ENCODE results near the gene CDH18.

Gene CDH18

DNA sequence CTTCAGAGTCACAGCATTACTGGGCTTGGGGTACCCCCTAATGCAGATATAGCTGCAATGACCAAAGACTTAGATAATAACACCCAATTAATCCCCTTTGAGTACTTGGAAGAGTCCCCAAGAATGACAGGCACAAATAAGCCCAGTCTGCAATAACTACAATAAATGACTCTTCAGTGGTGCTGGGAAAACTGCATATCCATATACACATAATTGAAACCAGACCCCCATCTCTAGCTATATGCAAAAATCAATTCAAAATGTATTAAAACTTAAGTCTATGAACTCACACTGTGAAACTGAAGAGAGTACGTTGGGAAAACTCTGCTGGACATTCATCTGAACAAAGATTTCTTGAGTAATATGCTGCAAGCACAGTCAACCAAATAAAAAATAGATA lies 422.5 kb downstream of the CDH18 start:
- no peak for DNase-seq

DNA sequence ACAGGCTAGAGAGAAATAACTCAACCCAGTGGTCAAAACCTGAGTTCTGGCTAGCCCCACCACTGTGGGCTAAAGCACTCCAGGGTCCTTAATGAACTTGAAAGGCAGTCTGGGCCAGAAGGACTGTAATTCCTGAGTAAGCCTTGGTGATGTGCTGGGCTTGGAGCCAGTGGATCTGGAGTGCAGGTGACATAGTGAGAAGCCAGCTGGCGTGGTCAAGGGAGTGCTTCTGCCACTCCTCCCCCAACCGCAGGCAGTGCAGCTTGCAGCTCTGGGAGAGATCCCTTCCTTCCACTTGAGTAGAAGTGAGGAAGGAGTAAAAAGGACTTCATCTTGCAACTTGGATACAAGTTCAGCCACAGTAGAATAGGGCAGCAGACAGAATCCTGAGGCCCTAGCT lies 424.0 kb downstream of the CDH18 start:
- no peak for DNase-seq

GRCh38 chr5:19555876-19556275 lies 432.1 kb downstream of the CDH18 start:
- DNase-seq, result no peak

DNA sequence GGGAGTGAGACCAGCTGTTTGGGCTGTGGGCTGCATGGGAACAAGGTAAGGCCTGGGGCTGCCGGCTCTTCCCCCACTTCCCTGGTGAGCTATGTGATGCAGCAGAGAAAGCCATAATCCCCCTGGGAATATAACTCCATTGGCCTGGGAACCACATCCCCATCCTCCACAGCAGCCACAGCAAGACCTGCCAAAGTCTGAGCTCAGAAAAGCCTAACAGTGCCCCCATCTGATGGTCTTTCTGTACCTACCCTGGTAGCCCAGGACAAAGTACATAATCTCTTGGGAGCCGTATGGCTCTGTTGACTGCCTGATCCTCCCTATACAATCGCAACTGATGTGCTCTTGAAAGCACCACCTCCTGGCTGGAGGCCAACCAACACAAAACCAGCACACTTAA lies 432.6 kb downstream of the CDH18 start:
- no peak for DNase-seq

DNA sequence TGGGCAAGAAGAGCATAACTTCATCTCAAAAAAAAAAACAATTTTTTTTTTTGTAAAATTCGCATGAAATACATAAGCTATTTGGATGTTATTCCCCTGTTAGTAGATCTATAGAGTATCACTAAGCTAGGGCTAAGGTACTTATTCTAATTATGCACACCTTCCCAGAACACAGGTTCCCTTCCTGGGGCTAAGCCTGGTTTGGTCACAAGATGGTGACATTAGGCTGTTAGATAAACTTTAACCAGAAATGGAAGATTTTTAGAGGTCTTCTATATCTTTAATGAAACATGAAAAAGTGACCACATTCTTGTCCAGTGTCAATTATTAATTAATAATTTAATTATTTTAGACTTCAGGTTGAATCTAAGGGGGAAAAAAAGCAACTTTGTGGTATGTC lies 433.5 kb downstream of the CDH18 start:
- no peak for DNase-seq

DNA sequence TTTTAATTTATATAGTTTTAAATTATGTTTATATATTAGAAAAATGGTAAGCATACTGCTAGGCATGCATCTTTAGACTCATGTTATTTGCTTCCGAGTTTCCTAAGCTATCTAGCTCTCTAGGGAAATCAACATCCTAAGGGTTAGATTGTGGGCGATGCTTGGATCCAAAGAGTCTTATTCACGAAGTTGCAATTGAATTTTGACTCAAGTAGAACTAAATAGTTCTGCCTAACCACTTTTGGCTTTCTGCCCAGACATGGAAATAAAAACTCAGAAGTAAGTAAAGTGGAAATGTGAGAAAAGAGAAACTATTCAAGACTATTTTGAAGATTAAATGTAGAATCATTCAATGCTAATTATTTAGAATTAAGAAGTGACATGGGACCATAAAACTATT lies 440.4 kb downstream of the CDH18 start:
- no peak for DNase-seq

- no peak for DNase-seq
These were observed 441.5 kb downstream of the CDH18 start for GRCh38 chr5:19546521-19546920.

DNA sequence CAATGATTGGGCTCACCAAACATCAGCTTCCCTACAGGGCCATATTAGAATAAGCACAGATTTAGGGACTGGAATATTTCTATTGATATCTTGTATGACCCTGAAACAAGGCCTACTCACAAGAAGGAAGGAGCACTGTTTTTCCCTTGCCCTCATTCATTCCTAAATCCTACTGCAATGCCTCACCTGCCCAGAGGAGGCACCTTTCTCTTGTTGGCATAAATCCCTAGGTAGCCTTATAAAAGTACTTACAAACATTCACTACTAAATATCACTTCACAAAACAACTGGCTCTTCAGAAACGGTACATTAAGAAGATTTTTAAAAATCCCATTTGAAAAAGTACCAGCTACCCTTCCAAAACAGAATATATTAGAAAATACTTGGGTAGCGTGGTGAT lies 449.4 kb downstream of the CDH18 start:
- DNase-seq, result no peak

DNA sequence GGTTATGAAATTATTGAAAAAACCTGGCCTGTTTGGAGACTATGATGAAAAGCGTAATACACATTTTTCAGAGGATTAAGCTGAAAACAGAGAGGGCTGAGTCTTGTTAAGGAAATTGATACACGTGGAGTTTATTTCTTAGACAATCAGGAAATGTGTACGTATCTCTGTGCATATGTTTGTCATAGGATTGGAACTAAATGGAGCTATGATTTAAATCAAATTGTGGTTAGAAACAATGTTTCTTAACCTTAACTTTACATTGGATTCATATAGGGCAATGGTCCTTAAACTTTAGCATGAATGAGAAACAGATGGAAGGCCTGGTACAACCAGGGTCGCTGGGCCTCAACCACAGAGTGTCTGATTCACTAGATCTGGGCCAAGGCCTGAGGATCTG lies 451.6 kb downstream of the CDH18 start:
- DNase-seq, result no peak

GRCh38 chr5:19534751-19535150 lies 453.2 kb downstream of the CDH18 start:
- no peak for DNase-seq

DNA sequence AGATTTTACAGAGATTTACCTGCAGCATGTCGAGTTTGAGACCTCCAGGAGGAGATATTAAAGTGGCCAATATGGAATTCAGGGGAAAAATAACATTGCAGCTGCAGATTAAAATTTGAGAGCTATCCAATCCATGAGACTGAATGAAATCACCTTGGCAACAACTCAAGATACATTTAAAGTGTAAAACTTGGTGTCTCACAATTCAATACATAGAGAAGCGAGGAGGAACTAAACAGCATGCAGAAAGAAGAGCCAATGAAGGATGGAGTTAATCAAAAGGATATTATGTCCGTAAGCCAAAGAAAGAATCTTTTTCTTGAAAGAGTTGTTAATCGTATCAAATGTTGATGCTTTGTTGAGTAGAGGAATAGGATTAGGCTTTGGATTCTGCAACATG lies 455.1 kb downstream of the CDH18 start:
- DNase-seq, result no peak

DNA sequence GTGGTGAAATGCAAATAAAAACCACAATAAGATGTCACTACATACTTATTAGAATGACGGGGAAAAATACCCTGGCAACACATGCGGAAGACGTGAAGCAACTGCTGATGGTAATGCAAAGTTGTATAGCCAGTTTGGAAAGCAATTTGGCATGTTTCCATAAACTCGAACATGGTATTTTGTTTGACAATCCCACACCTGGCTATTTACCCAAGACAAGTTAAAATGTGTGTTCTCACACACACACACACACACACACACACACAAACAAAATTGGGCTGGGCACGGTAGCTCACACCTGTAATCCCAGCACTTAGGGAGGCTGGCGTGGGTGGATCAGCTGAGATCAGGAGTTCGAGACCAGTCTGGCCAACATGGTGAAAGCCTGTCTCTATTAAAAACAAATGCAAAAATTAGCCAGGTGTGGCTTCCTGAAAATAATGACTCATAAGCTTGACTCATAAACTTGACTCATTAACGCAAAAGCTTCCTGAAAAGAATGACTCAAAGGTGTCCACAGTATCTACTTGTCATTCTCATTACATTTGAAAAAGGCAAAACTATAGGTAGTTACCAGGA lies 456.5 kb downstream of the CDH18 start:
- DNase-seq, result no peak

DNA sequence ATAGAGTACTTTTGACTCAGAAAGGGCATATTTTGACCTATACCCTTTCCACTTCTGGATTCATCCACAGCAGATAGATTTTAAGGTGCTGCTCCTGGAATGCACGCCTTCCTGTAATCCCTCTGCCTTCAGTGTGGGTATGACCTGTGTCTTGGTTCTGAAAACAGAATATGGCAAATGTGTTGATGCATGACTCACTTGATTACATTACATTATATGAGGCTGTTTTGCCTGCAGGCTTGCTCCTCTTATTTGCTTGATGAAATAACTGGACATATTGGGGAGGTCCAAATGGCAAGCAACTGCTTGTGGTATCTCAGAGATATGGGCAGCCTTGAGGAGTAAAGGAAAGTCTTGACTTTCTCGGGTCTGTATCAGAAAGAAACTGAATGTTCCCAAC lies 468.6 kb downstream of the CDH18 start:
- no peak for DNase-seq

- no peak for DNase-seq
These were observed 489.1 kb downstream of the CDH18 start for GRCh38 chr5:19498852-19499251.

DNA sequence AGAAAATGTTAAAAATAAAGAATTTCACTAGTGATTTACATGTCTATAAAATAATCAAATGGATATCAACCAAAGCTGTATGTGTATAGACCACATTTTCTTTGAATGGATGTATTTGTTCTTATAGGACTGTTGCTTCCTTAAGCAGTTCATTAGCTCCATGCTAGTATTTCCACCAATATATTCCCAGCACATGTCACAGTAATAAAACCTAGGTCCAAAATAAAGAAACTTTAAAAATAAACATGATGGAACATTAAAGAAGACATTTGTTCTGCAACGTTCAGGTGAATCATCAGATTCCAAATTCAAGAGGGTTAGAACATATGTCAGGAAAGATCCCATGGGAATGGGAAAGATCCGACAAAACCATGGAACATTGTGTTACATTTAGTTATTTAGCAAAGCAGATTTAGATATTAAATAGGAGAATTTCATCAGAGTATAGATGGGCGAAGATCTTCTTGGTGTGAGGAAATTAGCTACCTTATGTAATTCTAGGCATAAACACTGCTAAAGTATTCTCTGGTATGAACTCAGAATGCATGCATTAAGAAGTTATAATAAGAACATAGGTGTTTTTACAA lies 490.7 kb downstream of the CDH18 start:
- DNase-seq, result no peak

DNA sequence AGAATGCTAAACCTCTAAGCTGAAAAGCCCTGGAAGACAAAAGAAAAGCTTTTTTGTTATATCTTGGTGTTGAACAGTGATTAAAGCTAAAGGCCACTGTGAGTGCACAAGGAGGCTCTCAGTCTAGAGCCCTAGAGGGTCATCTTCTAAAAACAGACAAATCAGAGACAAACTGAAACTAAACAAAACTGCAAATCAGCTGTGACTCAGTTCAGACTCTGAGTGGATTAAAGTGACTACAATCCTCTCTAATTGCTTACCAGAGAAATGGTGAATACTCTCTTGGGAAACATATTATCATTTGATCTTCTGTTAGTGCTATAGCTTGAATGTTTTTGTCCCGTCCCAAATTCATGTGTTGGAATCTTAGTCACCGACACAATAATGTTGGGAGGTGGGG lies 491.9 kb downstream of the CDH18 start:
- no peak for DNase-seq

- DNase-seq, result no peak
These were observed 495.1 kb downstream of the CDH18 start for GRCh38 chr5:19492861-19493260.

DNA sequence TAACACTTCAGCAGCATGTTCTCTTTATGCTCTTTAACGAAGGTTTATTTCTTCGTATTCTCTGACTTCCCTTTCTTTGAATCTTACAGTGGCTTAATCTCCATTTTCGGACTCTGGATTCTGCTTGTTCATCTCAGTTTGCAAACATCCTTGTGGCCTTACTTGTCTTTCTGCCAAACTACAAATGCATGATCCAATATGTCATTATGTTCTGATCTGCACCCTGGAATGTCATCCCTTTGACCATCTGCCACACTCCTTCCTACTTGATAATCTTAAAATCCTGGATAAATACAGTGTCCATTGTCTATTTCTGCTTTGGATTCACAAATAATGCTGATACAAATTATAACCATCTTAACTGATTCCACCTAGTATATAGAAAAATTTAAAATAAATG lies 499.2 kb downstream of the CDH18 start:
- no peak for DNase-seq

GRCh38 chr5:19487480-19487879 lies 500.5 kb downstream of the CDH18 start:
- DNase-seq, result no peak

GRCh38 chr5:19479562-19479961 lies 508.4 kb downstream of the CDH18 start:
- no peak for DNase-seq

DNA sequence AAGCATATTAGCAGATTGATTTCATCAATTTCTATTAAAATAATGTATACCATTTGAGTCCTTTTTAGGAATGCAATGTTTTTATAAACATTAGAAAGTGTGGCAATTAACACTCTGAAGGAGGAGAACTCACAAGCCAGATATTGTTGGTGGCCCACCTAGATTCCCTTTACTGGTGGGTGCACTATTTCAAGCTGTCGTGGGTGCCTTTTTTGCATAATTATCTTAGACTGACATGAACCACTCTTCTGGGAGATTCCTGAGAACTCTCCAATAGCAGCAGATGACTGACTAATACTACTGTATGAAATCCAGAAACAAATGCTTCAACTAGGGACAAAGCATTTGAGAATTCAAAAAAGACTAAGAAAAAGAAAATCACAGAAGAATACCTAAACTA lies 526.0 kb downstream of the CDH18 start:
- no peak for DNase-seq

GRCh38 chr5:19424506-19424905 lies 563.5 kb downstream of the CDH18 start:
- DNase-seq, result no peak

Measured in retina (tissue), 1 donor.